KMS-11 (cell line): Measurements from ENCODE around the gene KRTAP1-1.

Source experiments
- H2AFZ ChIP-seq: fragments of 200-600 bp; sonication (generic); 2 replicates; pipeline ENCODE4 v1.6.1; 2016; ENCODE audit warnings: antibody characterized with exemption, mixed run types, low read depth
- H3K27ac ChIP-seq: fragments of 200-600 bp; sonication (generic); 2 replicates; pipeline ENCODE4 v1.6.1; 2016; ENCODE audit warnings: mild to moderate bottlenecking, mixed run types
- H3K27me3 ChIP-seq: fragments of 200-600 bp; sonication (generic); 2 replicates; pipeline ENCODE4 v1.6.1; 2017; ENCODE audit warnings: mild to moderate bottlenecking, low read depth, mixed run types, moderate library complexity; ENCODE audit not compliant: insufficient read depth
- H3K36me3 ChIP-seq: fragments of 200-600 bp; sonication (generic); 2 replicates; pipeline ENCODE4 v1.6.1; 2017; ENCODE audit warnings: mild to moderate bottlenecking, mixed run types; ENCODE audit not compliant: insufficient read depth
- H3K4me1 ChIP-seq: fragments of 200-600 bp; sonication (generic); 2 replicates; pipeline ENCODE4 v1.6.1; 2016; ENCODE audit warnings: mild to moderate bottlenecking, low read depth, mixed run types; ENCODE audit not compliant: poor library complexity, severe bottlenecking
- H3K4me2 ChIP-seq: fragments of 200-600 bp; sonication (generic); 2 replicates; pipeline ENCODE4 v1.7.0; 2016; ENCODE audit warnings: mild to moderate bottlenecking, mixed run types
- H3K4me3 ChIP-seq: fragments of 200-600 bp; sonication (generic); IDR thresholded peaks from 2 replicates; pipeline ENCODE4 v1.6.1; 2017; ENCODE audit warnings: low read depth, low read length, mixed read lengths; ENCODE audit not compliant: insufficient read depth
- H3K79me2 ChIP-seq: fragments of 200-600 bp; sonication (generic); 2 replicates; pipeline ENCODE4 v1.6.1; 2016; ENCODE audit warnings: low read depth, mixed run types; ENCODE audit not compliant: insufficient read depth
- H3K9ac ChIP-seq: fragments of 200-600 bp; sonication (generic); 2 replicates; pipeline ENCODE4 v1.6.1; 2016; ENCODE audit warnings: mild to moderate bottlenecking, mixed run types
- H4K20me1 ChIP-seq: fragments of 200-600 bp; sonication (generic); 2 replicates; pipeline ENCODE4 v1.6.1; 2016; ENCODE audit warnings: mild to moderate bottlenecking, mixed run types; ENCODE audit not compliant: insufficient read depth
- TF ChIP-seq, protein P1 (sequence below): fragments of 200-600 bp; sonication (generic); conservative IDR thresholded peaks from 2 replicates; pipeline ENCODE4 v1.6.1; 2017; ENCODE audit warnings: low read depth, mild to moderate bottlenecking, antibody characterized with exemption, low read length, moderate library complexity, mixed read lengths

Gene KRTAP1-1

DNA sequence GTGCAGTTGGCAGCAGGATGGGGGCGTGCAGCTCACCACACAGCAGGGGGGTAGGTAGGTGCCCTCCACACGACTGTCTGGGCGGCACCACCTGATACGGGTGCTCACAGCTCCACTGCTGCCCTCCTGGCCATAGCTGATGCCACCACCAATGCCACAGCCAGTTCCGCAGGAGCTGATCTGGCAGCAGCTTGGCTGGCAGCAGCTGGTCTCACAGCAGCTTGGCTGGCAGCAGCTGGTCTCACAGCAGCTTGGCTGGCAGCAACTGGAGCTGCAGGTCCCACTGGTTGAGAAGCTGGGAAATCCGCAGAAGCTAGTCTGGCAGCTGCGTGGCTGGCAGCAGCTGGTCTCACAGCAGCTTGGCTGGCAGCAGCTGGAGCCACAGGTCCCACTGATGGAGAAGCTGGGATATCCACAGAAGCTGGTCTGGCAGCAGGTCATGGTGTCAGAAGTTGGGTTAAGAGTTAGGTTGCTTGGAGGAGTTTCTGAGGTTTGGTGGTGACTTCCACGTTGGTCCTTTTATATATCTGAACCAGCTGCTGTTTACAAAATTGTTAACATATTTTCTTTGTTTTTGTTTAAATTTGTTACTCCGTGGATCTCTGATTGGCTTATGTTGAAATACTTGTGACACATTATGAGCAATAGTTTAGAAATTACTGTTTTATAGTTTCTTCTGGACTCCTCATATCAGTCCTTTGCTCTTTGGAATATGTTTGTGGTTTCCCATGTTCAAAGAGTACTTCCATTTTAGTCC, 14.4 kb downstream of the KRTAP1-1 start, which contains the start of gene KRTAP1-5:
Gene KRTAP1-5, minus strand, starts transcription at position 494 of the 757 bp plus-strand sequence. Its CDS starts 53 bp downstream, at position 441.
- Histone ChIP-seq H3K9ac (no peak within 1 kb of the TSS), H3K4me2 (no peak within 1 kb of the TSS), H2AFZ (no peak within 1 kb of the TSS), H3K4me1 (no peaks in the 10 kb centered on the region), H3K27me3 (no peaks in the 10 kb centered on the region), H3K4me3 (no peak within 1 kb of the TSS), H3K36me3 (no peaks in the 10 kb centered on the region), H3K27ac (no peak within 1 kb of the TSS), H4K20me1 (no peaks in the 10 kb centered on the region), H3K79me2 (no peaks in the 10 kb centered on the region)
- TF ChIP-seq, protein P1, sequence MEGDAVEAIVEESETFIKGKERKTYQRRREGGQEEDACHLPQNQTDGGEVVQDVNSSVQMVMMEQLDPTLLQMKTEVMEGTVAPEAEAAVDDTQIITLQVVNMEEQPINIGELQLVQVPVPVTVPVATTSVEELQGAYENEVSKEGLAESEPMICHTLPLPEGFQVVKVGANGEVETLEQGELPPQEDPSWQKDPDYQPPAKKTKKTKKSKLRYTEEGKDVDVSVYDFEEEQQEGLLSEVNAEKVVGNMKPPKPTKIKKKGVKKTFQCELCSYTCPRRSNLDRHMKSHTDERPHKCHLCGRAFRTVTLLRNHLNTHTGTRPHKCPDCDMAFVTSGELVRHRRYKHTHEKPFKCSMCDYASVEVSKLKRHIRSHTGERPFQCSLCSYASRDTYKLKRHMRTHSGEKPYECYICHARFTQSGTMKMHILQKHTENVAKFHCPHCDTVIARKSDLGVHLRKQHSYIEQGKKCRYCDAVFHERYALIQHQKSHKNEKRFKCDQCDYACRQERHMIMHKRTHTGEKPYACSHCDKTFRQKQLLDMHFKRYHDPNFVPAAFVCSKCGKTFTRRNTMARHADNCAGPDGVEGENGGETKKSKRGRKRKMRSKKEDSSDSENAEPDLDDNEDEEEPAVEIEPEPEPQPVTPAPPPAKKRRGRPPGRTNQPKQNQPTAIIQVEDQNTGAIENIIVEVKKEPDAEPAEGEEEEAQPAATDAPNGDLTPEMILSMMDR = no peak

DNA sequence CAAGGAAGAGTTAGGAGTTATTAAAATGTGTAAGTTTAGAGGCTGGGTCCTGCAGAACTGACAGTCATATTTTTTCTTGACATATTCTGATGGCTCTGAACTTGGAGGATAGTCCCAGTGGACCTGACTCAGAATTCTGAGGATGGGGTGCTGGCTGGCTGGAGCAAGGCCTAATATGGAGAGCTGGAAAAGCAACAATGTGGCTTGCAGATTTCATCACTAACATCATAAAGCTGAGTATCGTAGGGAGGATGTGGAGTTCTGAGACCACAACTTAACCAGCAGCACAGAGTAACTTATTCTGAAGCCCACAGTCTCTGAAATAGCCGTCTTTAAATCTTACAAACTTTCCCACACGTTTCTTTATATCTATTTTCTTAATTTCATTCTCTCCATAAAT, 16.6 kb downstream of the KRTAP1-1 start:
- H3K4me3 ChIP-seq = no peak overlapping the region
- no peak overlapping the region for H3K9ac ChIP-seq
- no peaks in the 10 kb centered on the region for H3K27me3 ChIP-seq
- H2AFZ ChIP-seq = no peak overlapping the region
- no peaks in the 10 kb centered on the region for H4K20me1 ChIP-seq
- TF ChIP-seq, protein P1 = no peak
- no peak overlapping the region for H3K4me2 ChIP-seq
- H3K4me1 ChIP-seq = no peaks in the 10 kb centered on the region
- no peak overlapping the region for H3K27ac ChIP-seq
- H3K79me2 ChIP-seq = no peaks in the 10 kb centered on the region
- H3K36me3 ChIP-seq = no peaks in the 10 kb centered on the region

DNA sequence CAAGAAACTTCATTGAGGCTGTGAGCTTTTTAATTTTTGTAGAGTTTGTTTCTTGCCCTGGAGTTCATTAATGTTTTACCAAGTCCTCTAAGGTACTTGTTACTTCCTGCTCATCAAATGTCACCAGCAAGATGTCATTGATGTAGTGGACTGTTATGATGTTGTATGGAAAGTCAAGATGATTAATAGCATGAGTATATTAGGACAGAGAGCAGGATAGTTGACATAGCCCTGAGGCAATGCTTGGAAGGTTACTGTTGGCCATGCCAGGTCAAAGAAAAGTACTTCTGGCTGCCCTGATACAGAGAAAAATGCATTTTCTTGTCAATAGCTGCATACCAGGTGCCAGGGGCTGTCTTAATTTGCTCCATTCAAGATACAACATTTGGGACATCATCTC, 20.9 kb downstream of the KRTAP1-1 start:
- Histone ChIP-seq H3K27me3 (no peaks in the 10 kb centered on the region), H3K27ac (no peak overlapping the region), H2AFZ (no peak overlapping the region), H4K20me1 (no peaks in the 10 kb centered on the region), H3K9ac (no peak overlapping the region), H3K79me2 (no peaks in the 10 kb centered on the region), H3K4me3 (no peak overlapping the region), H3K4me1 (no peaks in the 10 kb centered on the region), H3K4me2 (no peak overlapping the region), H3K36me3 (no peaks in the 10 kb centered on the region)
- TF ChIP-seq, protein P1 = no peak

DNA sequence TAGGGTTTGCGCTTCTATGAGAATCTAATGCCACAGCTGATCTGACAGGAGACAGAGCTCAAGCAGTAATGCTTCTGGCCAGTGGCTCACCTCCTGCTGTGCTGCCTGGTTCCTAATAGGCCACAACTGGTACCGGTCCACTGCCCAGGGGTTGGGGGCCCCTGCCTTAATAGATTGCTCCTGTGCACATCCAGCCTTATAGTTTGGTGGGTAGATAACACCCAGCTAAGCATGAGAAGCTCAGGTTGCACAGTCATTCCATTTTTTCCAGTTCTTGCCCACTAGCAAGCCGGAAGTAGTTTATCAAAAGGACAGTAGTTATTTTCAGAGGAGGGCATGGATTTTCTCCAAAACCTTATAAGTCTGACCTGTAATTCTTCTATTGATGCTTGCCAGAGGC, 21.8 kb downstream of the KRTAP1-1 start:
- Histone ChIP-seq H3K79me2 (no peaks in the 10 kb centered on the region), H3K4me1 (no peaks in the 10 kb centered on the region), H3K36me3 (no peaks in the 10 kb centered on the region), H4K20me1 (no peaks in the 10 kb centered on the region), H3K27ac (no peak overlapping the region), H3K4me2 (no peak overlapping the region), H3K9ac (no peak overlapping the region), H3K27me3 (no peaks in the 10 kb centered on the region), H3K4me3 (no peak overlapping the region), H2AFZ (no peak overlapping the region)
- TF ChIP-seq, protein P1 = no peak
